Naive thymus-derived CD4-positive, alpha-beta T cell (primary cell): Measurements from ENCODE around the gene PTPRO. TPM values are rescaled to one million over a fixed set of nuclear protein-coding genes. Genes with fewer than 3 reads are reported as not detected.

ENCODE experiments used
- ATAC-seq: fragments of 150-1000 bp; cut with Tn5 transposase; 2 replicates; pipeline ENCODE4 v1.10.0; 2021; ENCODE audit warnings: mild to moderate bottlenecking, moderate library complexity
- CTCF ChIA-PET: fragments of 350-600 bp; sonication (Branson Sonifier 250); formaldehyde crosslinking; loops from one replicate; lab custom pipeline; 2021; ENCODE audit warnings: antibody characterized with exemption; lab: Charles Lee
- POLR2A ChIA-PET: fragments of 350-600 bp; sonication (Branson Sonifier 250); formaldehyde crosslinking; loops from one replicate; lab custom pipeline; 2021; ENCODE audit warnings: antibody characterized with exemption, inconsistent platforms; lab: Charles Lee
- DNase-seq, 9 donors: peaks; one replicate each; pipeline versions ENCODE4 v3.0.0 to v3.0.0-alpha.2; 2020 to 2022; ENCODE audit warnings: mixed read lengths in 1 of 9
- H3K27ac ChIP-seq: one replicate; pipeline ENCODE4 v1.7.0; 2013; ENCODE audit warnings: mild to moderate bottlenecking, low read depth, low read length, moderate library complexity
- H3K27me3 ChIP-seq, 2 donors: one replicate each; pipeline ENCODE4 v1.7.0; 2013; ENCODE audit warnings: low read length in 2 of 2, mild to moderate bottlenecking in 2 of 2, moderate library complexity in 2 of 2; ENCODE audit not compliant: control insufficient read depth in 2 of 2, insufficient read depth in 2 of 2
- H3K36me3 ChIP-seq, 3 experiments: 1 replicate in 2 of 3; 2 replicates in 1 of 3; pipeline ENCODE4 v1.7.0; 2013; ENCODE audit warnings: low read length in 3 of 3, mild to moderate bottlenecking in 3 of 3, moderate library complexity in 1 of 3; ENCODE audit not compliant: insufficient read depth in 3 of 3, control insufficient read depth in 2 of 3
- H3K4me1 ChIP-seq, 2 donors: one replicate each; pipeline ENCODE4 v1.7.0; 2013; ENCODE audit warnings: low read length in 2 of 2, mild to moderate bottlenecking in 2 of 2, moderate library complexity in 1 of 2; ENCODE audit not compliant: control insufficient read depth in 2 of 2, insufficient read depth in 2 of 2
- H3K4me3 ChIP-seq: 2 replicates; pipeline ENCODE4 v1.7.0; 2013; ENCODE audit warnings: mild to moderate bottlenecking, low read length
- H3K9me3 ChIP-seq, 3 experiments: 1 replicate in 2 of 3; 2 replicates in 1 of 3; pipeline ENCODE4 v1.7.0; 2013; ENCODE audit warnings: low read length in 3 of 3; ENCODE audit not compliant: control insufficient read depth in 2 of 3
- H3K27ac Mint-ChIP-seq, 9 donors: one replicate each; pipeline ENCODE4 v1.8.0; 2020 to 2022; ENCODE audit warnings: mixed read lengths in 9 of 9, mild to moderate bottlenecking in 8 of 9, moderate library complexity in 5 of 9, inconsistent platforms in 2 of 9
- H3K27me3 Mint-ChIP-seq, 5 donors: one replicate each; pipeline ENCODE4 v1.8.0; 2021 to 2022; ENCODE audit warnings: mixed read lengths in 5 of 5, mild to moderate bottlenecking in 1 of 5
- H3K36me3 Mint-ChIP-seq, 5 donors: one replicate each; pipeline ENCODE4 v1.8.0; 2020 to 2022; ENCODE audit warnings: mixed read lengths in 5 of 5, mild to moderate bottlenecking in 3 of 5, inconsistent platforms in 1 of 5
- H3K4me1 Mint-ChIP-seq, 7 donors: one replicate each; pipeline ENCODE4 v1.8.0; 2020 to 2022; ENCODE audit warnings: mixed read lengths in 7 of 7, mild to moderate bottlenecking in 3 of 7, inconsistent platforms in 1 of 7
- H3K4me3 Mint-ChIP-seq, 10 donors: one replicate each; pipeline ENCODE4 v1.8.0; 2020 to 2022; ENCODE audit warnings: mild to moderate bottlenecking in 10 of 10, mixed read lengths in 10 of 10, moderate library complexity in 6 of 10, inconsistent platforms in 2 of 10
- H3K9me3 Mint-ChIP-seq, 11 donors: one replicate each; pipeline ENCODE4 v1.8.0; 2020 to 2022; ENCODE audit warnings: mixed read lengths in 11 of 11, mild to moderate bottlenecking in 4 of 11, inconsistent platforms in 1 of 11, moderate library complexity in 1 of 11
- intact Hi-C, 2 donors: fragments of 100-400 bp; cut with micrococcal nuclease; formaldehyde crosslinking; loops; one replicate each; pipeline ENCODE4 v1.15.1; 2023
- polyA plus RNA-seq, 2 donors: library from polyadenylated mRNA; unstranded; fragments of 300-500 nt; fragmentation: Illumina TruSeq; gene quantifications; one replicate each; pipeline ENCODE4 v1.2.3, GENCODE V29; 2021
- total RNA-seq, 6 experiments: library from RNA in 5 of 6; stranded (reverse) in 5 of 6; gene quantifications; 1 replicate in 5 of 6; 2 replicates in 1 of 6; pipeline ENCODE4 v1.2.3 and lab custom pipeline; 2021 to 2026

The PTPRO gene
- total and polyA plus RNA-seq, 7 experiments from 2014 or later: 1.8 to 14.2 (median 6.7) TPM

- Histone ChIP-seq H3K4me3 (no peak overlapping the region), H3K27ac (no peak overlapping the region), H3K4me1 (peaks cover 0 to 28% of the 10 kb centered on the region in 2 donors), H3K27me3 (no peaks in the 10 kb centered on the region), H3K9me3 (peaks cover 4 to 5% (median 4%) of the 10 kb centered on the region in 3 experiments), H3K36me3 (no peaks in the 10 kb centered on the region)
- Mint-ChIP-seq H3K27ac (no peak overlapping the region), H3K27me3 (peaks cover 0 to 28% (median 0%) of the 10 kb centered on the region in 5 donors), H3K9me3 (peaks cover 0 to 24% (median 10%) of the 10 kb centered on the region in 11 donors), H3K4me1 (peaks cover 0 to 16% (median 0%) of the 10 kb centered on the region in 7 donors), H3K36me3 (peaks cover 4 to 11% (median 6%) of the 10 kb centered on the region in 5 donors), H3K4me3 (no peak overlapping the region)
- CTCF ChIA-PET: interaction anchor here (0.6 to 12.1 kb wide), 3 partner anchors 45 to 328 kb away, joined by 3 to 405 read pairs (median 24); no protein-coding TSS in a partner anchor
- DNase-seq (no peak), ATAC-seq (no peak)
- POLR2A ChIA-PET: no interaction called here
- intact Hi-C loops: loop anchor here (5.0 kb wide), 4 partner anchors 242 to 758 kb away; partner anchors contain the start of gene EPS8 (in 1 of the 2)
Observed at GRCh38 chr12:15530361-15530760, 208.1 kb downstream of the PTPRO start.

GRCh38 chr12:15532364-15532977, 210.2 kb downstream of the PTPRO start:
- Histone ChIP-seq H3K4me3 (peak overlapping the region; percentile 4), H3K9me3 (peaks cover 4 to 5% (median 4%) of the 10 kb centered on the region in 3 experiments), H3K36me3 (no peaks in the 10 kb centered on the region), H3K27me3 (no peaks in the 10 kb centered on the region), H3K4me1 (peaks cover 0 to 33% of the 10 kb centered on the region in 2 donors), H3K27ac (no peak overlapping the region)
- Mint-ChIP-seq H3K27me3 (peaks cover 0 to 24% (median 0%) of the 10 kb centered on the region in 5 donors), H3K4me3 (peak overlapping the region in 8 of 10 donors; percentile 0 to 62 (median 40)), H3K9me3 (peaks cover 0 to 17% (median 10%) of the 10 kb centered on the region in 11 donors), H3K36me3 (peaks cover 4 to 11% (median 5%) of the 10 kb centered on the region in 5 donors), H3K27ac (peak overlapping the region in 6 of 9 donors; percentile 28 to 92 (median 80)), H3K4me1 (peaks cover 0 to 13% (median under 1%) of the 10 kb centered on the region in 7 donors)
- POLR2A ChIA-PET: interaction anchor here (0.6 to 27.4 kb wide), 6 partner anchors 13 to 762 kb away, joined by 3 to 730 read pairs (median 20); a partner anchor contains a TSS
- CTCF ChIA-PET: interaction anchor here (0.5 to 12.1 kb wide), 22 partner anchors 9 to 703 kb away, joined by 3 to 405 read pairs (median 5); partner anchors contain the start of genes DERA, EPS8 and RERG
- intact Hi-C loops: loop anchor here (1.0 to 5.0 kb wide), 9 partner anchors 48 to 760 kb away; partner anchors contain the start of gene EPS8 (in 2 of the 2)
- peak; percentile 86 for ATAC-seq
- DNase-seq: peak; percentile 12 to 80 (median 69)

GRCh38 chr12:15534322-15534721, 212.0 kb downstream of the PTPRO start:
- peaks cover 5 to 17% (median 13%) of the 10 kb centered on the region in 7 donors for H3K4me1 Mint-ChIP-seq
- ChIA-PET POLR2A (interaction anchor here (0.5 to 27.4 kb wide), 10 partner anchors 12 to 1166 kb away, joined by 3 to 730 read pairs (median 8); partner anchors contain the start of gene EPS8), CTCF (interaction anchor here (0.6 to 12.1 kb wide), 8 partner anchors 13 to 324 kb away, joined by 3 to 405 read pairs (median 25); no protein-coding TSS in a partner anchor)
- H3K4me1 ChIP-seq: peaks cover 0 to 39% of the 10 kb centered on the region in 2 donors
- ATAC-seq (peak; percentile 83), DNase-seq (peak in 7 of 9 donors; percentile 36 to 56 (median 43))
- intact Hi-C loops: loop anchor here (1.0 to 5.0 kb wide), 9 partner anchors 12 to 762 kb away; partner anchors contain the start of genes STRAP (in 2 of the 2) and EPS8 (in 1 of the 2)
- H3K4me3 ChIP-seq: peak overlapping the region; percentile 21
- H3K36me3 ChIP-seq: no peaks in the 10 kb centered on the region
- H3K27ac ChIP-seq: peak overlapping the region; percentile 38
- peaks cover 0 to 5% (median 0%) of the 10 kb centered on the region in 11 donors for H3K9me3 Mint-ChIP-seq
- H3K36me3 Mint-ChIP-seq: peaks cover 0 to 5% (median 0%) of the 10 kb centered on the region in 5 donors
- H3K27me3 Mint-ChIP-seq: peaks cover 0 to 12% (median 0%) of the 10 kb centered on the region in 5 donors
- no peak overlapping the region for H3K27ac Mint-ChIP-seq
- H3K9me3 ChIP-seq: no peaks in the 10 kb centered on the region
- H3K27me3 ChIP-seq: no peaks in the 10 kb centered on the region
- peak overlapping the region in 3 of 10 donors; percentile 16 to 89 (median 78) for H3K4me3 Mint-ChIP-seq

- ATAC-seq: no peak
- no peak overlapping the region for H3K27ac ChIP-seq
- peaks cover 0 to 12% (median 0%) of the 10 kb centered on the region in 5 donors for H3K27me3 Mint-ChIP-seq
- H3K4me3 Mint-ChIP-seq: peak overlapping the region in 1 of 10 donors; percentile 16
- peaks cover 0 to 39% of the 10 kb centered on the region in 2 donors for H3K4me1 ChIP-seq
- H3K27me3 ChIP-seq: no peaks in the 10 kb centered on the region
- H3K27ac Mint-ChIP-seq: no peak overlapping the region
- H3K4me3 ChIP-seq: peak overlapping the region; percentile 21
- H3K9me3 ChIP-seq: no peaks in the 10 kb centered on the region
- H3K36me3 Mint-ChIP-seq: peaks cover 0 to 5% (median under 1%) of the 10 kb centered on the region in 5 donors
- H3K36me3 ChIP-seq: no peaks in the 10 kb centered on the region
- peaks cover 0 to 5% (median 0%) of the 10 kb centered on the region in 11 donors for H3K9me3 Mint-ChIP-seq
- POLR2A ChIA-PET: interaction anchor here (0.5 to 27.4 kb wide), 10 partner anchors 11 to 1166 kb away, joined by 3 to 730 read pairs (median 8); partner anchors contain the start of genes EPS8 and STRAP
- DNase-seq: no peak
- CTCF ChIA-PET: interaction anchor here (0.7 to 12.1 kb wide), 6 partner anchors 12 to 323 kb away, joined by 3 to 405 read pairs (median 60); no protein-coding TSS in a partner anchor
- peaks cover 5 to 17% (median 14%) of the 10 kb centered on the region in 7 donors for H3K4me1 Mint-ChIP-seq
- intact Hi-C loops: loop anchor here (1.0 to 5.0 kb wide), 9 partner anchors 11 to 763 kb away; partner anchors contain the start of genes STRAP (in 2 of the 2) and EPS8 (in 1 of the 2)
Observed at GRCh38 chr12:15534874-15535273, 212.6 kb downstream of the PTPRO start.

- no peak overlapping the region for H3K4me3 Mint-ChIP-seq
- no peaks in the 10 kb centered on the region for H3K27me3 ChIP-seq
- CTCF ChIA-PET: interaction anchor here (0.7 to 12.1 kb wide), 6 partner anchors 12 to 323 kb away, joined by 3 to 405 read pairs (median 38); no protein-coding TSS in a partner anchor
- H3K9me3 ChIP-seq: no peaks in the 10 kb centered on the region
- no peaks in the 10 kb centered on the region for H3K36me3 ChIP-seq
- H3K27ac Mint-ChIP-seq: no peak overlapping the region
- H3K27me3 Mint-ChIP-seq: peaks cover 0 to 10% (median 0%) of the 10 kb centered on the region in 5 donors
- intact Hi-C loops: loop anchor here (2.0 kb wide), 1 partner anchor 347 kb away; the partner anchor contains the start of gene STRAP (in 2 of the 2)
- DNase-seq (no peak), ATAC-seq (no peak)
- H3K4me3 ChIP-seq: no peak overlapping the region
- H3K4me1 Mint-ChIP-seq: peaks cover 5 to 20% (median 18%) of the 10 kb centered on the region in 7 donors
- no peak overlapping the region for H3K27ac ChIP-seq
- peaks cover 0 to 5% (median 0%) of the 10 kb centered on the region in 11 donors for H3K9me3 Mint-ChIP-seq
- peaks cover 0 to 6% (median 5%) of the 10 kb centered on the region in 5 donors for H3K36me3 Mint-ChIP-seq
- POLR2A ChIA-PET: interaction anchor here (1.1 to 27.4 kb wide), 7 partner anchors 11 to 761 kb away, joined by 3 to 730 read pairs (median 10); partner anchors contain the start of gene STRAP
- H3K4me1 ChIP-seq: peaks cover 0 to 39% of the 10 kb centered on the region in 2 donors
Observed at GRCh38 chr12:15535352-15535781, 213.1 kb downstream of the PTPRO start.
